ENCODE results near the gene CXXC4.

The CXXC4 gene

GRCh38 chr4:104494822-104495559 is at the start of gene CXXC4:
TSS of gene CXXC4 (minus strand) at chr4:104494894. CDS start at chr4:104491802, 3,092 bp downstream.
- DNase-seq, result no peak

- DNase-seq, result no peak
Measured at GRCh38 chr4:104533156-104533555, 38.5 kb upstream of the CXXC4 start.

GRCh38 chr4:104532677-104533076 is 38.0 kb upstream of the CXXC4 start:
- no peak for DNase-seq

GRCh38 chr4:104531390-104531789 is 36.7 kb upstream of the CXXC4 start:
- no peak for DNase-seq

GRCh38 chr4:104530426-104530825 is 35.7 kb upstream of the CXXC4 start:
- DNase-seq, result no peak

GRCh38 chr4:104524591-104524990 is 29.9 kb upstream of the CXXC4 start:
- DNase-seq, result no peak

GRCh38 chr4:104524026-104524425 is 29.3 kb upstream of the CXXC4 start:
- DNase-seq, result no peak

- no peak for DNase-seq
Measured at GRCh38 chr4:104519588-104519987, 24.9 kb upstream of the CXXC4 start.

GRCh38 chr4:104516884-104517283 is 22.2 kb upstream of the CXXC4 start:
- DNase-seq, result no peak

GRCh38 chr4:104508224-104508623 is 13.5 kb upstream of the CXXC4 start:
- DNase-seq, result no peak

GRCh38 chr4:104507112-104507511 is 12.4 kb upstream of the CXXC4 start:
- DNase-seq, result no peak

- no peak for DNase-seq
Measured at GRCh38 chr4:104504536-104504935, 9.8 kb upstream of the CXXC4 start.

- DNase-seq, result no peak
Measured at GRCh38 chr4:104502471-104502870, 7.8 kb upstream of the CXXC4 start.

- no peak for DNase-seq
Measured at GRCh38 chr4:104501290-104501689, 6.6 kb upstream of the CXXC4 start.

- no peak for DNase-seq
Measured at GRCh38 chr4:104500442-104500841, 5.7 kb upstream of the CXXC4 start.

- no peak for DNase-seq
Measured at GRCh38 chr4:104494185-104494584, 509 bp downstream of the CXXC4 start.

GRCh38 chr4:104493081-104493831 is 1.4 kb downstream of the CXXC4 start:
- DNase-seq, result no peak

- DNase-seq, result no peak
Measured at GRCh38 chr4:104492183-104492771, 2.4 kb downstream of the CXXC4 start.

GRCh38 chr4:104491481-104492182 is 3.1 kb downstream of the CXXC4 start:
- peak; percentile 66 for DNase-seq

GRCh38 chr4:104490770-104491480 is 3.8 kb downstream of the CXXC4 start:
- DNase-seq, result peak; percentile 74

GRCh38 chr4:104490096-104490769 is 4.5 kb downstream of the CXXC4 start:
- DNase-seq, result no peak

- DNase-seq, result no peak
Measured at GRCh38 chr4:104489731-104490095, 5.0 kb downstream of the CXXC4 start.

All from activated CD8-positive, alpha-beta memory T cell treated with anti-CD3 and anti-CD28 coated beads for 24 hours (primary cell).